GM10266 (cell line): Measurements from ENCODE around the gene JAKMIP1.

Experiments
- DNase-seq: peaks from one replicate; pipeline ENCODE4 v3.0.0; 2012; ENCODE audit errors: extremely low spot score
- TF ChIP-seq, protein P1 (sequence below): IDR thresholded peaks from 2 replicates; pipeline ENCODE4 v1.5.1; 2012; ENCODE audit warnings: mild to moderate bottlenecking, low read depth; ENCODE audit not compliant: control insufficient read depth, insufficient read depth; ENCODE audit errors: missing control alignments

JAKMIP1 gene

DNA sequence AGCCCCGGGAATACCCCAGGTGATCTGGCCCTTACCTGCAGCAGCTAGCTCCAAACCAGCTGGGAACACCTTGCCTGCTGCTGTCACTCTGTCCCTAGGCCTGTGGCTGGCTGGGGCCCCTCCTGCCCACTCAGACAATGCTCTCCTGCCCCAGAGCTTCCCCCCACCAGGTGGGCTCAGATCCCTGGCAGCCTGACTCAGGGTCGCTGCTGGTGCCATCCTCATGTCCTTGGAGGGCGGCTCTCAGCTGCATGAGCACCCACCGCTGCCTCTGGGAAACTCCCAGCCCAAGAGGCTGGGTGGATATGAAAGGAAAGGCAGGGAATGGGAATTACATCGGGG lies 197.9 kb downstream of the JAKMIP1 start:
- TF ChIP-seq, protein P1, sequence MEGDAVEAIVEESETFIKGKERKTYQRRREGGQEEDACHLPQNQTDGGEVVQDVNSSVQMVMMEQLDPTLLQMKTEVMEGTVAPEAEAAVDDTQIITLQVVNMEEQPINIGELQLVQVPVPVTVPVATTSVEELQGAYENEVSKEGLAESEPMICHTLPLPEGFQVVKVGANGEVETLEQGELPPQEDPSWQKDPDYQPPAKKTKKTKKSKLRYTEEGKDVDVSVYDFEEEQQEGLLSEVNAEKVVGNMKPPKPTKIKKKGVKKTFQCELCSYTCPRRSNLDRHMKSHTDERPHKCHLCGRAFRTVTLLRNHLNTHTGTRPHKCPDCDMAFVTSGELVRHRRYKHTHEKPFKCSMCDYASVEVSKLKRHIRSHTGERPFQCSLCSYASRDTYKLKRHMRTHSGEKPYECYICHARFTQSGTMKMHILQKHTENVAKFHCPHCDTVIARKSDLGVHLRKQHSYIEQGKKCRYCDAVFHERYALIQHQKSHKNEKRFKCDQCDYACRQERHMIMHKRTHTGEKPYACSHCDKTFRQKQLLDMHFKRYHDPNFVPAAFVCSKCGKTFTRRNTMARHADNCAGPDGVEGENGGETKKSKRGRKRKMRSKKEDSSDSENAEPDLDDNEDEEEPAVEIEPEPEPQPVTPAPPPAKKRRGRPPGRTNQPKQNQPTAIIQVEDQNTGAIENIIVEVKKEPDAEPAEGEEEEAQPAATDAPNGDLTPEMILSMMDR = no peak
- DNase-seq = no peak

DNA sequence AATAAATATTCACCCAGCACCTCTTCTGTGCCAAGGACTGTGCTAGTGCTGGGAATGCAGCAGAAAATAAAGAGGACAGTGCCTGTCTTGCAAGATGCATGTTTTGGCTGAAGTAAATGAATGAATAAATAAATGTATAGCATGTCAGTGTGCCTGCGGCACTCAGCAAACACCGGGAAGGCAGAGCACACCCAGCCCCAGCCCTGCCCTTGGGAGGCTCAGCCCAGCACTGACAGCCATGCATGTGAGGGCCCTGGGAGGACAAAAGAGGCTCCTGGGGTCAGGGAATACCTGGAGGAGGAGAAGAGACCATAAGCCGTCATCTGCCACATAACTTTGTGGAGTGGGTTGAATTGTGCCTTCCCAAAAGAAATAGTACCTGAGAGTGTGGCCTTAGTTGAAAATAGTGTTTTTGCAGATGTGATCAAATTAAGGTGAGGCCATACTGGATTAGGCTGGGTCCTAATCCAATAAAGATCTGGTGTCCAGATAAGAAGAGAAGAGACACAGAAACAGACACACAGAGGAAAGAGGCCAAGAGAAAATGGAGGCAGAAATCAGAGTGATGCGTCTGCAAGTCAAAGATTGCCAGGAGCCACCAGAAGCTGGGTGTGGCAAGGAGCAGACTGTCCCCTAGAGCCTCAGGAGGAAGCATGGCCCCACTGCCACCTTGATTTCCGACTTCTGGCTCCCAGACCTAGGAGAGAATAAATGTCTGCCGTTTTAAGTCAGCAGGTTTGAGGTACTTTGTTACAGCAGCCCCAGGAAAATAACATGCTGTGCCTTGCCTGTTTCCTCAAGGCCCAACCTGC lies 198.5 kb downstream of the JAKMIP1 start:
- TF ChIP-seq, protein P1 = no peak

DNA sequence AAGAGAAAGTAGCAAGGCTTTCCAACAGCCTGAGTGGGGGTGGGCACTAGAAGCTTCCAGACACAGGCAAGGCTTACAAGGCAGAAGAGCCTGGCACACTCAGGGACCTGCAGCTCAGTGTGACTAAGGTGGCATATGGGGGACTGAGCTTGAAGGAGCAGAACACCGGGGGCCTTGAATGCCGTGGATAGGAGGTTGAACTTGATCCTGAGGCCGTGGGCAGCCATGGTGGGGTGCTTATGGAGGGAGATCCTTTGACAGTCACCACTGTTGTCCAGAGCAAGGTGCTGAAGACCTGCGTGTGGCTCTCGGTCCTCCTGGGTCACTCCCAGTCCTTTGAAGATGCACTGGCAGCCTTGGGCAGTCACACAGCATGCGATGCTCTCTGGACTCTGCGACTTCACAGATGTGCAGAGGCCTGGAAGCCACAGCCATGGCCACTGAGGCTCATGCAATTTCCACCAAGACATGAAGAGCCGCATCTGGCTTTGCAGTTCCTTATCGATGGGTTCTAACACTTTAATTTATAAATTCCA lies 200.5 kb downstream of the JAKMIP1 start:
- no peak for DNase-seq
- TF ChIP-seq, protein P1 = no peak

More for the DNA sequence above, 198.5 kb downstream of the JAKMIP1 start:
- DNase-seq = no peak

DNA sequence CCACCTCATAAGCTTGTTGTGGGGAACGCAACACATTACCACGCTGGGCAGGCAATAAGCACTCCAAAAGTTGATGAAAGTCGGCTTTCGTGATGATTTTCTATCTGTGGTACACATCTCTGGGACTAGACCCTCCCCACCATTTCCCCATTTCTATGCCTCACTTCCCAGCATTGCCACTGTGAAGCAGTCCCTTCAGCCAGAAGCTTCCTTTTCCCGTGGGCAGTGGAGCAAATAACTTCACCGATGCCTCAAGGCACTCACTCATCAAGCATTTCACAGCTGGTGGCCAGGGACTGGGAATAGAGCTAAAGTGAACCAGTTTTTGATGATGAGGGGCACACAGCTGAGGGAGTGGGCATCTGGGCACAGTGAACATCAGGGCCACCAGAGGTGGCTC lies 201.0 kb downstream of the JAKMIP1 start:
- TF ChIP-seq, protein P1 = no peak
- DNase-seq = no peak

DNA sequence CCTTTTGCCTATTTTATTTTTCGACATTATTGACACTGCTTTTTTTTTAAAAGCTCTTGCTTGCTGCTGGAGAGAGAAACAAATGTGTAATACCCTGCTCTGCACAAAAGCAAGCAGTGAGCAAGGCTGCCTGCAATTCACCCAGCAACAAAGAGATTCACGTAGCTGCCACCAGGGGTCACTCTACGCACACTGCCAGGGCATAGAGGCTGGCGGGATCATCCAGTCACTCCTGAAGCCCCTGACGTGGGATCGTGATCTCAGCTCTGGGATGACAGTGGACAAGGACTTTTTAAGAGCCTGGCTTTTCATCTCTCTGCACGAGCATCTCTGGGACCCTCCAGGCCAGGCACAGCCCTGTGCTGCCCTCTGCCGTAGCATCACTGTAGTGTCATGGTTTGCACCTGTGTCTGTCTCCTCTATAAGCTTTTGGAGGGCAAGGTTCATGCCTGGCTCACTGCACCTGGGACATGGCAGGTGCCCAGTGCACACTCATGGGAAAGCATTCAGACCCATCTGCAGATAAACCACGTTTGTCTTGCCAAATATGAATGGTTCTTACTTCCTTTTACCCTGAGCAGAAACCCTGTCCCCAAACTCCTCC lies 201.9 kb downstream of the JAKMIP1 start:
- TF ChIP-seq, protein P1 = peak; percentile 90
- DNase-seq = peak; percentile 81

DNA sequence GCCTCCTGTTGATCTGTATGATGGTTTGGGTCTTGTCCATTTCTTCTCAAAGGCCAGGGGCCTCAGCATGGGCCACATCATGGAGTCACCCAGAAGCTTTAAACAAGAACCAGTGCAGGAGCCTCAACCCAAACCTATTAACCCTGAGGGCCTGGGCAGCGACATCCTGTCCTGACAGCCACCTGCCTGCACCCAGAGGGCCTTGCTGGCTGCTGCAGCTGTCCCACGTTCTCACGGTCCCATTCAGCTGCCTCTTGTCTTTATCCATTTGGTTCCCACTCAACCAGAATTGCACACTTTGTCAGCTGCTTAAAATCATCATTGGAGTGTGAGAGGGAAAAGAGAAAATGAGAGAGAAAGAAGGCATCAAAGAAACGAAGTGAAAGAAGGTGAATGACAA lies 203.7 kb downstream of the JAKMIP1 start:
- TF ChIP-seq, protein P1 = no peak
- DNase-seq = no peak

DNA sequence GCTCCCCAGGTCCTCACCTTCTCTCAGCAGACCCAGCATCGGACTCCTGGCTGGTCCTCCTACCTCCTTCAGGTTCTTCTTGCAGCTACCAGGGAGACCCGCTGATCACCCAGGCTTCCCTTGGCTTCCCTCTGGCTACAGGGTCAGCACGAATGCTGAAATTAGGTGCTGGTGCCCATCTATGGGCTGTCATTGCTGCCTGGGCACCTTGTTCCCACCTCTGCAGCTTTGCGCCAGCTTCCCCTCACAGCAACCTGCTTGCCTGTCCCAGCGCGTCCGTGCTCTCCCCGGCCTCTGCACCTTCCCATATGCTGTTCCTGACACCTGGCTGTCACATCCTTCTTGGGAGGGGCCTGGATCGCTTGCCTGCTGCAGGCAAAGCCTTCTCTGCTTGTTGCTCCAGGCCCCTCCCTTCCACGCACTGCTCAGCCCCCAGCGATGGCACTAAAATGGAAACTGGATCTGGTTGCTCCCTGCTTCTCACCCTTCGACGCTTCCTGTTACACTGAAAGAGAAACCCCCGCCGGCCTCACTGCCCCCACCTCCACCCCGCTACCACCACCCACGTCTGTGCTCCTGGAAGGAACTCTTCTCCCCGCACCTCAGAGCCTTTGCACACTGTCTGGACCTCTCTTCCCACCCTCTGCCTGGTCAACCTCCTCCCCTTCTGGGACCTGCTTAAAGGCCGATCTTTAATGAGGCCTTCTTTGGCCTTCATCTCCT lies 204.3 kb downstream of the JAKMIP1 start:
- no peak for DNase-seq

More for the DNA sequence above, 204.3 kb downstream of the JAKMIP1 start:
- TF ChIP-seq, protein P1 = no peak
